Endothelial cell of umbilical vein (primary cell): ENCODE measurements around the gene RFX7. TPM values are rescaled to one million over a fixed set of nuclear protein-coding genes. Genes with fewer than 3 reads are reported as not detected.

Experiments used
- BruUV-seq: library from RNA; stranded (reverse); fragments of 400-500 nt; replicated peaks from 2 replicates; lab custom pipeline; 2021; lab: Mats Ljungman, UMichigan
- CTCF ChIA-PET: fragments of 300-600, 350-600 bp; sonication (Branson Sonifier 250); formaldehyde crosslinking; loops from one replicate; lab custom pipeline; 2021; ENCODE audit warnings: antibody characterized with exemption, inconsistent platforms; lab: Charles Lee
- POLR2A ChIA-PET: fragments of 300-600, 350-600 bp; sonication (Branson Sonifier 250); formaldehyde crosslinking; loops from one replicate; lab custom pipeline; 2021; ENCODE audit warnings: antibody characterized with exemption, inconsistent platforms; lab: Charles Lee
- DNase-seq: peaks from one replicate; pipeline ENCODE4 v3.0.0-alpha.2; 2011; ENCODE audit warnings: low read depth, low spot score
- FAIRE-seq: peaks from 2 replicates; lab custom pipeline; 2011; peaks lifted over from hg19 to GRCh38; lab: Jason Lieb, UNC
- H2AFZ ChIP-seq: 2 replicates; pipeline ENCODE4 v1.6.0; 2012; ENCODE audit warnings: low read depth, low read length, control low read depth, inconsistent platforms
- H3K27ac ChIP-seq: 2 replicates; pipeline ENCODE4 v1.5.1; 2011; ENCODE audit warnings: low read depth, mild to moderate bottlenecking, control low read depth, low read length, moderate library complexity; ENCODE audit not compliant: insufficient read depth
- H3K27me3 ChIP-seq, 2 experiments: 2 replicates each; pipeline versions ENCODE4 v1.6.0 to v1.6.1; 2011; ENCODE audit warnings: low read length in 2 of 2, mixed read lengths in 1 of 2; ENCODE audit not compliant: control insufficient read depth in 2 of 2, insufficient read depth in 2 of 2
- H3K36me3 ChIP-seq, 2 experiments: 2 replicates in 1 of 2; 3 replicates in 1 of 2; pipeline ENCODE4 v1.5.1; 2011; ENCODE audit warnings: low read length in 2 of 2, mild to moderate bottlenecking in 1 of 2, moderate library complexity in 1 of 2; ENCODE audit not compliant: control insufficient read depth in 2 of 2, insufficient read depth in 2 of 2; ENCODE audit errors: extremely low read depth in 1 of 2
- H3K4me1 ChIP-seq: 3 replicates; pipeline ENCODE4 v1.5.1; 2011; ENCODE audit warnings: mild to moderate bottlenecking, low read length; ENCODE audit not compliant: control insufficient read depth, insufficient read depth; ENCODE audit errors: extremely low read depth
- H3K4me2 ChIP-seq: 2 replicates; pipeline ENCODE4 v1.6.1; 2011; ENCODE audit warnings: low read length, control low read depth, mixed read lengths; ENCODE audit not compliant: insufficient read depth
- H3K4me3 ChIP-seq, 3 experiments: fragments of 200-600 bp in 1 of 3; sonication (generic), shearing (Covaris generic) in 1 of 3; replicated peaks in 1 of 3; 2 replicates each; pipeline ENCODE4 v1.5.1; 2011 to 2016; ENCODE audit warnings: control low read depth in 3 of 3, low read length in 3 of 3, mild to moderate bottlenecking in 2 of 3, inconsistent platforms in 1 of 3, low read depth in 1 of 3, moderate library complexity in 1 of 3; ENCODE audit not compliant: insufficient read depth in 1 of 3
- H3K79me2 ChIP-seq: 2 replicates; pipeline ENCODE4 v1.6.0; 2012; ENCODE audit warnings: low read length, inconsistent platforms; ENCODE audit not compliant: control insufficient read depth, insufficient read depth
- H3K9ac ChIP-seq: replicated peaks from 2 replicates; pipeline ENCODE3; 2011; ENCODE audit warnings: low read length, control low read depth; ENCODE audit not compliant: insufficient read depth; ENCODE audit errors: extremely low read depth
- H3K9me1 ChIP-seq: replicated peaks from 3 replicates; pipeline ENCODE4 v1.6.0; 2011; ENCODE audit warnings: mild to moderate bottlenecking, low read length; ENCODE audit not compliant: control insufficient read depth, insufficient read depth; ENCODE audit errors: extremely low read depth
- H3K9me3 ChIP-seq: replicated peaks from 2 replicates; pipeline ENCODE4 v1.5.1; 2012; ENCODE audit warnings: low read length, inconsistent platforms; ENCODE audit not compliant: control insufficient read depth, insufficient read depth
- H4K20me1 ChIP-seq: replicated peaks from 2 replicates; pipeline ENCODE3; 2011; ENCODE audit warnings: mild to moderate bottlenecking, low read length; ENCODE audit not compliant: control insufficient read depth, insufficient read depth; ENCODE audit errors: extremely low read depth
- CTCF ChIP-seq, 2 donors: IDR thresholded peaks; 1 replicate in 1 of 2; 2 replicates in 1 of 2; pipeline ENCODE4 v1.5.1; 2011; ENCODE audit warnings: low read length in 2 of 2, mild to moderate bottlenecking in 2 of 2, moderate library complexity in 2 of 2, control low read depth in 1 of 2, inconsistent platforms in 1 of 2, low read depth in 1 of 2; ENCODE audit not compliant: insufficient read depth in 1 of 2; ENCODE audit errors: extremely low read depth in 1 of 2
- FOS ChIP-seq: IDR thresholded peaks from 2 replicates; pipeline ENCODE4 v1.6.1; 2011; ENCODE audit warnings: mild to moderate bottlenecking, low read length, moderate library complexity, borderline replicate concordance; ENCODE audit not compliant: insufficient read depth
- JUN ChIP-seq: IDR thresholded peaks from 2 replicates; pipeline ENCODE4 v1.6.1; 2011; ENCODE audit warnings: borderline replicate concordance, low read depth; ENCODE audit not compliant: insufficient read length, insufficient read depth
- MYC ChIP-seq: IDR thresholded peaks from one replicate; pipeline ENCODE4 v1.6.1; 2011; ENCODE audit warnings: mild to moderate bottlenecking, low read depth, low read length
- POLR2A ChIP-seq: IDR thresholded peaks from 2 replicates; pipeline ENCODE4 v1.6.1; 2012; ENCODE audit warnings: low read depth, mild to moderate bottlenecking, control low read depth, low read length
- POLR2AphosphoS5 ChIP-seq: IDR thresholded peaks from 2 replicates; pipeline ENCODE4 v1.6.1; 2012; ENCODE audit warnings: low read depth, mild to moderate bottlenecking, control low read depth, low read length, moderate library complexity; ENCODE audit not compliant: insufficient read depth
- dilution Hi-C: fragments of 300-500 bp; cut with MboI; formaldehyde crosslinking; loops from one replicate; pipeline ENCODE4 v1.15.0; 2019; ENCODE audit warnings: low sequenced_read_pairs; ENCODE audit not compliant: extremely low pct_ligation_motif_present
- intact Hi-C: fragments of 100-400 bp; cut with micrococcal nuclease; formaldehyde crosslinking; loops from one replicate; pipeline ENCODE4 v1.10.0; 2022
- polyA plus RNA-seq, 4 experiments: library from polyadenylated mRNA; depleted of rRNA in 3 of 4; stranded (reverse) in 3 of 4; unstranded in 1 of 4; fragments of >200 nt; gene quantifications; 2 replicates each; pipeline versions ENCODE4 v1.2.1 to v1.2.3, GENCODE V29; 2011 to 2012; ENCODE audit warnings: missing spikeins in 1 of 4
- total RNA-seq: library from RNA; stranded (reverse); gene quantifications from 2 replicates; pipeline ENCODE4 v1.2.3, GENCODE V29; 2021

The RFX7 gene
- total and polyA plus RNA-seq, 2 donors (not counting 3 experiments of a cell fraction or from before 2014, with no cell fraction given): 6.3 to 23.0 TPM

- intact Hi-C loops (no loop called here), dilution Hi-C loops (no loop called here)
- H3K4me1 ChIP-seq: no peaks in the 10 kb centered on the region
- peaks cover 19 to 20% of the 10 kb centered on the region in 2 experiments for H3K27me3 ChIP-seq
- H4K20me1 ChIP-seq: no peaks in the 10 kb centered on the region
- no peaks in the 10 kb centered on the region for H3K9me1 ChIP-seq
- no peaks in the 10 kb centered on the region for H3K9me3 ChIP-seq
- no peak overlapping the region for H3K4me3 ChIP-seq
- H3K36me3 ChIP-seq: no peaks in the 10 kb centered on the region
- no peak overlapping the region for H2AFZ ChIP-seq
- DNase-seq: no peak
- FAIRE-seq: no peak
- no peak overlapping the region for H3K9ac ChIP-seq
- no peaks in the 10 kb centered on the region for H3K79me2 ChIP-seq
- BruUV-seq: no TSS peak
- H3K27ac ChIP-seq: no peak overlapping the region
- ChIA-PET POLR2A (interaction anchor here (0.6 kb wide), 1 partner anchor 41 kb away, joined by 3 read pairs; no protein-coding TSS in a partner anchor), CTCF (interaction anchor here (0.7 to 5.4 kb wide), 3 partner anchors 13 to 725 kb away, joined by 3 to 99 read pairs (median 4); no protein-coding TSS in a partner anchor)
- no peak overlapping the region for H3K4me2 ChIP-seq
- no peak for TF ChIP-seq POLR2A
- TF ChIP-seq POLR2AphosphoS5: no peak
These were observed 7.8 kb upstream of the RFX7 start for GRCh38 chr15:56251315-56252095.

- BruUV-seq: no TSS peak
- Histone ChIP-seq H3K4me1 (peaks cover 2% of the 10 kb centered on the region), H3K27ac (no peak overlapping the region), H3K9me1 (no peaks in the 10 kb centered on the region), H3K4me2 (no peak overlapping the region), H3K4me3 (no peak overlapping the region), H2AFZ (no peak overlapping the region), H3K9ac (no peak overlapping the region), H4K20me1 (no peaks in the 10 kb centered on the region), H3K9me3 (no peaks in the 10 kb centered on the region), H3K79me2 (no peaks in the 10 kb centered on the region), H3K27me3 (peaks cover 19 to 20% of the 10 kb centered on the region in 2 experiments), H3K36me3 (no peaks in the 10 kb centered on the region)
- dilution Hi-C loops: no loop called here
- DNase-seq: no peak
- no peak for TF ChIP-seq JUN
- no peak for TF ChIP-seq POLR2AphosphoS5
- no peak for TF ChIP-seq MYC
- TF ChIP-seq FOS: no peak
- no peak for TF ChIP-seq POLR2A
- no peak for TF ChIP-seq CTCF (IDR thresholded peaks at IDR 0.05; ENCODE audit: extremely low read depth in 1 of 2, insufficient read depth in 1 of 2, low read depth in 1 of 2, low read length in 2 of 2)
- ChIA-PET CTCF (interaction anchor here (5.4 kb wide), 1 partner anchor 176 kb away, joined by 99 read pairs; no protein-coding TSS in a partner anchor), POLR2A (no interaction called here)
- no peak for FAIRE-seq
- intact Hi-C loops: no loop called here
These were observed 6.9 kb upstream of the RFX7 start for GRCh38 chr15:56250626-56251025.
